Naive thymus-derived CD4-positive, alpha-beta T cell (primary cell): ENCODE results near the gene KCNAB1. TPM values are rescaled to one million over a fixed set of nuclear protein-coding genes. Genes with fewer than 3 reads are reported as not detected.

Experiments used
- ATAC-seq: fragments of 150-1000 bp; cut with Tn5 transposase; 2 replicates; pipeline ENCODE4 v1.10.0; 2021; ENCODE audit warnings: mild to moderate bottlenecking, moderate library complexity
- CTCF ChIA-PET: fragments of 350-600 bp; sonication (Branson Sonifier 250); formaldehyde crosslinking; loops from one replicate; lab custom pipeline; 2021; ENCODE audit warnings: antibody characterized with exemption; lab: Charles Lee
- POLR2A ChIA-PET: fragments of 350-600 bp; sonication (Branson Sonifier 250); formaldehyde crosslinking; loops from one replicate; lab custom pipeline; 2021; ENCODE audit warnings: antibody characterized with exemption, inconsistent platforms; lab: Charles Lee
- DNase-seq, 9 donors: peaks; one replicate each; pipeline versions ENCODE4 v3.0.0 to v3.0.0-alpha.2; 2020 to 2022; ENCODE audit warnings: mixed read lengths in 1 of 9
- H3K27ac ChIP-seq: one replicate; pipeline ENCODE4 v1.7.0; 2013; ENCODE audit warnings: mild to moderate bottlenecking, low read depth, low read length, moderate library complexity
- H3K27me3 ChIP-seq, 2 donors: one replicate each; pipeline ENCODE4 v1.7.0; 2013; ENCODE audit warnings: low read length in 2 of 2, mild to moderate bottlenecking in 2 of 2, moderate library complexity in 2 of 2; ENCODE audit not compliant: control insufficient read depth in 2 of 2, insufficient read depth in 2 of 2
- H3K36me3 ChIP-seq, 3 experiments: 1 replicate in 2 of 3; 2 replicates in 1 of 3; pipeline ENCODE4 v1.7.0; 2013; ENCODE audit warnings: low read length in 3 of 3, mild to moderate bottlenecking in 3 of 3, moderate library complexity in 1 of 3; ENCODE audit not compliant: insufficient read depth in 3 of 3, control insufficient read depth in 2 of 3
- H3K4me1 ChIP-seq, 2 donors: one replicate each; pipeline ENCODE4 v1.7.0; 2013; ENCODE audit warnings: low read length in 2 of 2, mild to moderate bottlenecking in 2 of 2, moderate library complexity in 1 of 2; ENCODE audit not compliant: control insufficient read depth in 2 of 2, insufficient read depth in 2 of 2
- H3K4me3 ChIP-seq: 2 replicates; pipeline ENCODE4 v1.7.0; 2013; ENCODE audit warnings: mild to moderate bottlenecking, low read length
- H3K9me3 ChIP-seq, 3 experiments: 1 replicate in 2 of 3; 2 replicates in 1 of 3; pipeline ENCODE4 v1.7.0; 2013; ENCODE audit warnings: low read length in 3 of 3; ENCODE audit not compliant: control insufficient read depth in 2 of 3
- H3K27ac Mint-ChIP-seq, 9 donors: one replicate each; pipeline ENCODE4 v1.8.0; 2020 to 2022; ENCODE audit warnings: mixed read lengths in 9 of 9, mild to moderate bottlenecking in 8 of 9, moderate library complexity in 5 of 9, inconsistent platforms in 2 of 9
- H3K27me3 Mint-ChIP-seq, 5 donors: one replicate each; pipeline ENCODE4 v1.8.0; 2021 to 2022; ENCODE audit warnings: mixed read lengths in 5 of 5, mild to moderate bottlenecking in 1 of 5
- H3K36me3 Mint-ChIP-seq, 5 donors: one replicate each; pipeline ENCODE4 v1.8.0; 2020 to 2022; ENCODE audit warnings: mixed read lengths in 5 of 5, mild to moderate bottlenecking in 3 of 5, inconsistent platforms in 1 of 5
- H3K4me1 Mint-ChIP-seq, 7 donors: one replicate each; pipeline ENCODE4 v1.8.0; 2020 to 2022; ENCODE audit warnings: mixed read lengths in 7 of 7, mild to moderate bottlenecking in 3 of 7, inconsistent platforms in 1 of 7
- H3K4me3 Mint-ChIP-seq, 10 donors: one replicate each; pipeline ENCODE4 v1.8.0; 2020 to 2022; ENCODE audit warnings: mild to moderate bottlenecking in 10 of 10, mixed read lengths in 10 of 10, moderate library complexity in 6 of 10, inconsistent platforms in 2 of 10
- H3K9me3 Mint-ChIP-seq, 11 donors: one replicate each; pipeline ENCODE4 v1.8.0; 2020 to 2022; ENCODE audit warnings: mixed read lengths in 11 of 11, mild to moderate bottlenecking in 4 of 11, inconsistent platforms in 1 of 11, moderate library complexity in 1 of 11
- intact Hi-C, 2 donors: fragments of 100-400 bp; cut with micrococcal nuclease; formaldehyde crosslinking; loops; one replicate each; pipeline ENCODE4 v1.15.1; 2023
- polyA plus RNA-seq, 2 donors: library from polyadenylated mRNA; unstranded; fragments of 300-500 nt; fragmentation: Illumina TruSeq; gene quantifications; one replicate each; pipeline ENCODE4 v1.2.3, GENCODE V29; 2021
- total RNA-seq, 6 experiments: library from RNA in 5 of 6; stranded (reverse) in 5 of 6; gene quantifications; 1 replicate in 5 of 6; 2 replicates in 1 of 6; pipeline ENCODE4 v1.2.3 and lab custom pipeline; 2021 to 2026

The KCNAB1 gene
- total and polyA plus RNA-seq, 7 experiments from 2014 or later = 0.09 to 0.17 TPM; not detected in 5

- Mint-ChIP-seq H3K4me1 (no peaks in the 10 kb centered on the region), H3K4me3 (no peak overlapping the region), H3K27ac (no peak overlapping the region)
These were observed 139.5 kb downstream of the KCNAB1 start for GRCh38 chr3:156259896-156260295.

GRCh38 chr3:156260331-156260730 is 140.0 kb downstream of the KCNAB1 start:
- no peaks in the 10 kb centered on the region for H3K36me3 ChIP-seq
- no peaks in the 10 kb centered on the region for H3K36me3 Mint-ChIP-seq
- no peak overlapping the region for H3K27ac Mint-ChIP-seq
- no peaks in the 10 kb centered on the region for H3K9me3 Mint-ChIP-seq
- ChIA-PET CTCF (interaction anchor here (0.5 kb wide), 1 partner anchor 533 kb away, joined by 4 read pairs; no protein-coding TSS in a partner anchor), POLR2A (no interaction called here)
- no peaks in the 10 kb centered on the region for H3K9me3 ChIP-seq
- H3K4me3 ChIP-seq = no peak overlapping the region
- DNase-seq = no peak
- H3K27me3 ChIP-seq = no peaks in the 10 kb centered on the region
- H3K27me3 Mint-ChIP-seq = peaks cover 0 to 15% (median 8%) of the 10 kb centered on the region in 5 donors
- no peak overlapping the region for H3K27ac ChIP-seq
- H3K4me3 Mint-ChIP-seq = no peak overlapping the region
- intact Hi-C loops = no loop called here
- H3K4me1 Mint-ChIP-seq = no peaks in the 10 kb centered on the region
- no peak for ATAC-seq
- no peaks in the 10 kb centered on the region for H3K4me1 ChIP-seq

More at GRCh38 chr3:156259896-156260295, 139.5 kb downstream of the KCNAB1 start:
- Histone ChIP-seq H3K27me3 (no peaks in the 10 kb centered on the region), H3K36me3 (no peaks in the 10 kb centered on the region), H3K9me3 (no peaks in the 10 kb centered on the region), H3K4me3 (no peak overlapping the region), H3K4me1 (no peaks in the 10 kb centered on the region), H3K27ac (no peak overlapping the region)
- intact Hi-C loops = no loop called here
- ATAC-seq (no peak), DNase-seq (no peak)
- ChIA-PET POLR2A (no interaction called here), CTCF (interaction anchor here (0.5 kb wide), 1 partner anchor 534 kb away, joined by 4 read pairs; no protein-coding TSS in a partner anchor)
- no peaks in the 10 kb centered on the region for H3K9me3 Mint-ChIP-seq
- H3K36me3 Mint-ChIP-seq = no peaks in the 10 kb centered on the region
- H3K27me3 Mint-ChIP-seq = peaks cover 0 to 16% (median 5%) of the 10 kb centered on the region in 5 donors

- ChIA-PET POLR2A (no interaction called here), CTCF (no interaction called here)
- no peak overlapping the region for H3K27ac Mint-ChIP-seq
- Histone ChIP-seq H3K27ac (no peak overlapping the region), H3K27me3 (no peaks in the 10 kb centered on the region), H3K36me3 (no peaks in the 10 kb centered on the region), H3K4me1 (no peaks in the 10 kb centered on the region), H3K4me3 (no peak overlapping the region), H3K9me3 (no peaks in the 10 kb centered on the region)
- intact Hi-C loops = no loop called here
- no peak overlapping the region for H3K4me3 Mint-ChIP-seq
- no peaks in the 10 kb centered on the region for H3K36me3 Mint-ChIP-seq
- peaks cover 0 to 2% (median 0%) of the 10 kb centered on the region in 11 donors for H3K9me3 Mint-ChIP-seq
- H3K4me1 Mint-ChIP-seq = no peaks in the 10 kb centered on the region
- ATAC-seq = no peak
- peaks cover 0 to 12% (median 5%) of the 10 kb centered on the region in 5 donors for H3K27me3 Mint-ChIP-seq
- no peak for DNase-seq
These were observed 144.4 kb downstream of the KCNAB1 start for GRCh38 chr3:156264771-156265170.

DNA sequence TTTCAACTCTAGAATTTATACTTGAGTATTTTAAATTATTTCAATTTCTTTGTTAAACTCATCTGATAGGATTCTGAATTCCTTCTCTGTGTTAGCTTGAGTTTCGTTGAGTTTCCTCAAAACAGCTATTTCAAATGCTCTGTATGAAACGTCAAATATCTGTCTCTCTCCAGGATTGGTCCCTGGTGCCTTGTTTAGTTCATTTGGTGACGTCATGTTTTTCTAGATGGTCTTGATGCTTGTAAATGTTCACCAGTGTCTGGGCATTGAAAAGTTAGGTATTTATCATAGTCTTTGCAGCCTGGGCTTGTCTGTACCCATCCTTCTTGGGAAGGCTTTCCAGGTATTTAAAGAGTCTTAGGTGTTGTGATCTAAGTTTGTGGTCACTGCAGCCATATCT is 151.1 kb downstream of the KCNAB1 start:
- no peak overlapping the region for H3K4me3 Mint-ChIP-seq
- no peaks in the 10 kb centered on the region for H3K36me3 ChIP-seq
- intact Hi-C loops = no loop called here
- H3K9me3 Mint-ChIP-seq = peaks cover 0 to 29% (median 10%) of the 10 kb centered on the region in 11 donors
- H3K27me3 Mint-ChIP-seq = peaks cover 2 to 31% (median 22%) of the 10 kb centered on the region in 5 donors
- H3K4me1 ChIP-seq = no peaks in the 10 kb centered on the region
- no peaks in the 10 kb centered on the region for H3K4me1 Mint-ChIP-seq
- peaks cover 0 to 8% (median 0%) of the 10 kb centered on the region in 5 donors for H3K36me3 Mint-ChIP-seq
- no peaks in the 10 kb centered on the region for H3K27me3 ChIP-seq
- H3K27ac Mint-ChIP-seq = no peak overlapping the region
- no peak overlapping the region for H3K4me3 ChIP-seq
- ChIA-PET POLR2A (no interaction called here), CTCF (no interaction called here)
- no peak for DNase-seq
- H3K9me3 ChIP-seq = no peaks in the 10 kb centered on the region
- no peak for ATAC-seq
- H3K27ac ChIP-seq = no peak overlapping the region

DNA sequence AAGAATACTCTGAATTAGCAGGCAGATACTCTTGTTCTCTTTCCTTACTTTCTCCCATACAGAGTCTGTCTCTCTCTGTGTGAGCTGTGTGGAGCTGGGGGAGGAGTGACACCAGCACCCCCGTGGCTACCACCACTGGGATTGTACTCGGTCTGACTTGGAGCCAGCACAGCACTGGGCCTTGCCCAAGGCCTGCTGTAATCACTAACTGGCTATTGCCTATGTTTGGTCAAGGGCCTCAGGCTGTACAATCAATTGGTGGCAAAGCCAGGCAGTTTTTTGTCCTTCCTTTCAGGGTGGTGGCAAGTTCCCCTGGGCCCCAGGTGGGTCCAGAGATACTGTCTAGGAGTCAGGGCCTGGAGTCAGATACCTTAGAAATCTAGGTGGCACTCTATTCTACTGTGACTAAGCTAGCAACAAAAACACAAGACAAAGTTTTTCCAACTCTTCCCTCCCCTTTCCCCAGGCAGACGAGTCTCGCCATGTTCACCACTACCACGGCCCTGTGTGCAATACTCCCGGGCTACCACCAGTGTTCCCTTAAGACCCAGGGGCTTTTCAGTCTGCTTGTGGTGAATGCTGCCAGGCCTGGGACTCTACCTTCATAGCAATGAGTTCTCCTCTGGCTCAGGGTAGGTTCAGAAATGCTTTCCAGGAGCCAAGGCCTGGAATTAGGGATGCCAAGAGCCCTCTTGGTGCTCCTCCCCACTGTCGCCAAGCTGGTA is 151.8 kb downstream of the KCNAB1 start:
- Mint-ChIP-seq H3K9me3 (peaks cover 0 to 29% (median 10%) of the 10 kb centered on the region in 11 donors), H3K36me3 (peaks cover 0 to 8% (median 0%) of the 10 kb centered on the region in 5 donors), H3K4me3 (no peak overlapping the region), H3K4me1 (no peaks in the 10 kb centered on the region), H3K27ac (no peak overlapping the region), H3K27me3 (peaks cover 8 to 31% (median 22%) of the 10 kb centered on the region in 5 donors)
- H3K9me3 ChIP-seq = no peaks in the 10 kb centered on the region
- no peak for ATAC-seq
- no peak overlapping the region for H3K27ac ChIP-seq
- CTCF ChIA-PET = no interaction called here
- no peaks in the 10 kb centered on the region for H3K36me3 ChIP-seq
- POLR2A ChIA-PET = no interaction called here
- intact Hi-C loops = no loop called here
- H3K27me3 ChIP-seq = no peaks in the 10 kb centered on the region
- no peak for DNase-seq
- no peaks in the 10 kb centered on the region for H3K4me1 ChIP-seq
- no peak overlapping the region for H3K4me3 ChIP-seq

DNA sequence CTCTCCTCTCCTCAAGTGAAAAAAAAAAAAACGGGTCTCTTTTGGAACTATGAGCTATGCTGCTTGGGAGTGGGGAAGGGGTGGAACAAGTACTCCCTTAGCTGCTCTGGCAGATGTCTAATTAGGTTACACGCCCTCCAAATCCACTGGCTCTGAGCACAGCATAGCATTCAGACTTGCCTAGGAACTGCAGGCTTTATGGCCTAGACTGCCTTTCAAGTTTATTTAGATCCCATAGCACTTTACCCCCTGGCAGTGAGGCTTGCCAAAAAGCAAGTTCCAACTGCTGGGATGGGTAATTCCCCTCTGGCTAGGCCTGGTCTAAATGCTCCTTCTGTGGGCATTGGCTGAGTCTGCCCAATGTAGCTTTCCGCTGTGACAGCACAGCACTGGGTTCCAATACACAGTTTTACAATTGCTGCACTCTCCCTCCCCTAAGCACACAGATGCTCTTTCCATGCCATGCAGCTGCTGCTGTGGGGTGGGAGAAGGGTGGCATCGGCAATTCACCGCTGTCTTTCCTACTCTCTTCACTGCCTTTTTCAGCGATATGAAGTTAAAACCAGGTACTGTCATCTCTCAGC is 152.8 kb downstream of the KCNAB1 start:
- no peak overlapping the region for H3K27ac ChIP-seq
- H3K9me3 ChIP-seq = no peaks in the 10 kb centered on the region
- Mint-ChIP-seq H3K4me3 (no peak overlapping the region), H3K36me3 (peaks cover 0 to 8% (median 0%) of the 10 kb centered on the region in 5 donors), H3K9me3 (peaks cover 0 to 29% (median 10%) of the 10 kb centered on the region in 11 donors), H3K27me3 (peaks cover 8 to 31% (median 23%) of the 10 kb centered on the region in 5 donors), H3K27ac (no peak overlapping the region), H3K4me1 (no peaks in the 10 kb centered on the region)
- ChIA-PET CTCF (no interaction called here), POLR2A (no interaction called here)
- no peaks in the 10 kb centered on the region for H3K36me3 ChIP-seq
- no peaks in the 10 kb centered on the region for H3K27me3 ChIP-seq
- DNase-seq = no peak
- no peak for ATAC-seq
- intact Hi-C loops = no loop called here
- no peak overlapping the region for H3K4me3 ChIP-seq
- H3K4me1 ChIP-seq = no peaks in the 10 kb centered on the region
